PC-3 (cell line): ENCODE data around the gene DGCR6L. TPM values are rescaled to one million over a fixed set of nuclear protein-coding genes. Genes with fewer than 3 reads are reported as not detected.
"Not testable (repeated sequence)": the region's sequence is repeated elsewhere in the genome, so short reads cannot be mapped to it uniquely, and the experiment has no call there.

Experiments
- ATAC-seq: fragments of 200-7000 bp; cut with Tn5 transposase; 2 replicates; pipeline ENCODE4 v1.9.1; 2020; ENCODE audit warnings: mild to moderate bottlenecking, moderate library complexity
- BruUV-seq: library from RNA; stranded (reverse); fragments of 400-500 nt; replicated peaks from 2 replicates; lab custom pipeline; 2021; lab: Mats Ljungman, UMichigan
- CTCF ChIA-PET: fragments of 300-600 bp; sonication (Branson Sonifier 250); formaldehyde crosslinking; loops from one replicate; lab custom pipeline; 2022; ENCODE audit warnings: antibody characterized with exemption; lab: Charles Lee
- POLR2A ChIA-PET: fragments of 300-600 bp; sonication (Branson Sonifier 250); formaldehyde crosslinking; loops from one replicate; lab custom pipeline; 2022; ENCODE audit warnings: antibody characterized with exemption; ENCODE audit not compliant: unreplicated experiment; lab: Charles Lee
- DNase-seq: peaks from one replicate; pipeline ENCODE4 v3.0.0-alpha.2; 2015
- H2AFZ ChIP-seq: fragments of 300-600 bp; sonication (generic); 2 replicates; pipeline ENCODE4 v1.6.0; 2016; ENCODE audit warnings: antibody characterized with exemption, low read length
- H3F3A ChIP-seq: fragments of 300-600 bp; sonication (generic); one replicate; pipeline ENCODE4 v1.6.0; 2017; ENCODE audit warnings: antibody characterized with exemption, low read length, control low read depth, mild to moderate bottlenecking; ENCODE audit not compliant: unreplicated experiment
- H3K27ac ChIP-seq: fragments of 300-600 bp; sonication (generic); 2 replicates; pipeline ENCODE4 v1.5.1; 2016; ENCODE audit warnings: mild to moderate bottlenecking, low read length
- H3K27me3 ChIP-seq: fragments of 300-600 bp; sonication (generic); 2 replicates; pipeline ENCODE4 v1.6.1; 2016; ENCODE audit warnings: low read length, mixed read lengths
- H3K36me3 ChIP-seq: fragments of 300-600 bp; sonication (generic); 2 replicates; pipeline ENCODE4 v1.6.1; 2016; ENCODE audit warnings: low read depth, mixed run types, low read length, mixed read lengths
- H3K4me1 ChIP-seq: fragments of 300-600 bp; sonication (generic); 2 replicates; pipeline ENCODE4 v1.5.1; 2016; ENCODE audit warnings: low read length; ENCODE audit not compliant: insufficient read depth
- H3K4me2 ChIP-seq: fragments of 300-600 bp; sonication (generic); 2 replicates; pipeline ENCODE4 v1.6.0; 2016; ENCODE audit warnings: low read length
- H3K4me3 ChIP-seq: fragments of 300-600 bp; sonication (generic); 2 replicates; pipeline ENCODE4 v1.5.1; 2016; ENCODE audit warnings: mild to moderate bottlenecking, low read length, mixed read lengths
- H3K79me2 ChIP-seq: fragments of 300-600 bp; sonication (generic); 2 replicates; pipeline ENCODE4 v1.6.1; 2017; ENCODE audit warnings: low read length, mixed read lengths
- H3K9ac ChIP-seq: fragments of 300-600 bp; sonication (generic); 2 replicates; pipeline ENCODE4 v1.6.0; 2016; ENCODE audit warnings: mild to moderate bottlenecking, low read length
- H3K9me2 ChIP-seq: fragments of 300-600 bp; sonication (generic); replicated peaks from 2 replicates; pipeline ENCODE4 v1.6.1; 2016; ENCODE audit warnings: mixed run types, low read length, mixed read lengths
- H3K9me3 ChIP-seq: fragments of 300-600 bp; sonication (generic); 2 replicates; pipeline ENCODE4 v1.6.1; 2016; ENCODE audit warnings: low read length, mixed read lengths
- H4K20me1 ChIP-seq: fragments of 300-600 bp; sonication (generic); 2 replicates; pipeline ENCODE4 v1.6.1; 2016; ENCODE audit warnings: low read length, mixed read lengths
- EZH2 ChIP-seq: fragments of 300-600 bp; sonication (generic); IDR thresholded peaks from one replicate; pipeline ENCODE4 v1.6.1; 2017; ENCODE audit warnings: antibody characterized with exemption, mild to moderate bottlenecking, low read length; ENCODE audit not compliant: unreplicated experiment
- EZH2phosphoT487 ChIP-seq: fragments of 300-600 bp; sonication (generic); IDR thresholded peaks from 2 replicates; pipeline ENCODE4 v1.6.1; 2018; ENCODE audit warnings: mild to moderate bottlenecking, antibody characterized with exemption, low read length, borderline replicate concordance
- intact Hi-C: fragments of 100-400 bp; cut with micrococcal nuclease; formaldehyde crosslinking; loops from 2 replicates; pipeline ENCODE4 v1.9.0; 2023
- total RNA-seq: library from RNA; depleted of rRNA; stranded (reverse); fragments of >200 nt; gene quantifications from 2 replicates; pipeline ENCODE4 v1.2.3, GENCODE V29; 2014
- TF ChIP-seq, protein P1 (sequence below): fragments of 300-600 bp; sonication (generic); conservative IDR thresholded peaks from 2 replicates; pipeline ENCODE4 v1.5.1; 2017; ENCODE audit warnings: antibody characterized with exemption, low read depth, mild to moderate bottlenecking, low read length

DGCR6L gene
- total RNA-seq, 1 experiment from 2014 or later: 78.1 TPM

DNA sequence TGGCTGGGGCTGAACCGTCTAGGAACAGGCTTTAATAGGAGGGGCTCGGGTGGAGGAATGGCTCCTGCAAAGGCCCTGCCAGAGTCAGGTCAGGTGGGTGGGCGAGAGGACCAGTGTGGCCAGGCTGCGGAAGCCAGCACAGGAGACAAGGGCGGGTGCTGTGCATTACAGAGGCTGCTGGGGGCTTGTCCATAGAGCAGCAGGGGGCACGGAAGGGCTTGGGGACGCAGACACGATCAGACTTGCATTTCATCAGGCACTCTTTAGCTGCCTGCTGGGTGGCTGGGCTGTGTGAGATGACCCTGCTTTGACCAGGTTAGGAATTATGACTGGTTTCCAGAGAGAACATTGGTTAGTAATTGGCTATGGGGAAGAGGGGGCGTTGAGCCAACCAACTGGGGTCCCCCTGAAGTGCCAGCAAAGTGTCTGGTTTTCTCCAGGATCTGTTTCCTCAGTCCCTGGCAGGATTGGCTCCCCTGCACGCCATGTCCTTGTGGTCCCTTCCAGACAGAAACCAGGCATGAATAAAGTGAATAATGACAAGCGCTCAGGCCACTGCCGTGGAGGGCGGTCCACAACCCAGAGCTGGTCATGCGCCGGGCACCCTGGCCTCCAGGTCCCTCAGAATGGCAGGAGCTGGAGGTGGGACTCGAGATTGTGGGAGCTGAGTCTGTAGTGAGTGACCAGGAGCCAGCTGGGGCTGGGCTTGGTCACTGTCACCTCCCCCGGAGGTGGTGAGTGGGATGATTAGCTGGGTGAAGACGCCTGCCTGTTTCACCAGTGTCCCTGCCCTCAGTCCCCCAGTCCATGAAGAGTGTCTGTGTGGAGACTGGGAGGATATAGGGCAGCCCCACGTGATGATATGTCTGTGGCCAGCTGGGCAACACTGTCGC is 1.0 kb upstream of the DGCR6L start:
- POLR2A ChIA-PET: interaction anchor here (0.6 kb wide), 1 partner anchor 148 kb away, joined by 13 read pairs; no protein-coding TSS in a partner anchor
- Histone ChIP-seq H3K4me1 (peaks cover 12% of the 10 kb centered on the region; the same call in 1 of the 2 replicates), H2AFZ (peak overlapping the region; percentile 77), H3K79me2 (peaks cover 40% of the 10 kb centered on the region), H3K27ac (peak overlapping the region; percentile 65), H3K4me3 (peak overlapping the region; percentile 92), H3K4me2 (peak overlapping the region; percentile 98), H3K9ac (peak overlapping the region; percentile 99)
- H3F3A ChIP-seq, H3K9me3 ChIP-seq, H3K9me2 ChIP-seq, DNase-seq, H4K20me1 ChIP-seq, H3K27me3 ChIP-seq, H3K36me3 ChIP-seq, intact Hi-C loops, CTCF ChIA-PET: not testable (repeated sequence)
- TSS peak; percentile 67 for BruUV-seq
- 0 out of 2 replicates have a peak, but pooled peaks have one; percentile 2 for ATAC-seq

DNA sequence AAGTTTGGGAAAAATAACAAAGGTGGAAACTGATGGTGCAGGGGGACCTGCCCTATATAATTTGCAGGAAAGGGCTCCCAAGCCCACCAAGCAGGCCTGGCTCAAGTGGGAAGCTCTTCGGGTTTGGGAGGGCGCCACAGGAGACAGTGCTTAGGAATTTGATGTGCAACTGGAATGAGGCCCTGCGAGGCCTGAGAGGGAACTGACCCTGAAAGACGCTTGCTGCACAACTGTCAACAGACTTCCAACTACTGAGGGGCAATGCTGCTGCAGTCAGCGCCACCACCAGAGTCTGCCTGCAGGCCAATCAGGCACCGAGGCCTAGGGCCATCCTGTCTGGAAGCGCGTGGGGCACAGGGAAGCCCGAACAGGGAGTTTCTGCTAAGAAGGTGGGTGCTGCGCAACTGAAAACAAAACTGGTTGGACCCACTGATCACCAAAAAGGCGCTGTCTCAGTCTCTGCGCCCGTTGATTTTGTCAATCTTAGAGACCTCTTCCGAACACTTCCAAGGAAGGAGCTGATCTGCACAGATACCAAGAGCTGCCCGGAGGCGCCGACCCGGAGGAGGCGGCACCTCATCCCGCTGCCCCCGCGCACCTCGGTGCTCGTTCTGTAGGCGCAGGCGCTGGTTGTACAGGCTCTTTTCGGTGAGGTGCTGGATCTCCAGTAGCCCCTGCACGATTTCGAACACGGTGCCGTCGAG is 667 bp downstream of the DGCR6L start:
- H3K4me1 ChIP-seq: peaks cover 12% of the 10 kb centered on the region; the same call in 1 of the 2 replicates
- H3F3A ChIP-seq: no peaks in the 10 kb centered on the region
- no peaks in the 10 kb centered on the region for H4K20me1 ChIP-seq
- H3K27ac ChIP-seq: no peak overlapping the region
- DNase-seq (no peak), ATAC-seq (peak; percentile 6)
- BruUV-seq: no TSS peak
- CTCF ChIA-PET: no interaction called here
- H3K9me2 ChIP-seq: no peaks in the 10 kb centered on the region
- H3K79me2 ChIP-seq: peaks cover 40% of the 10 kb centered on the region
- H3K4me3 ChIP-seq: peak overlapping the region; percentile 92
- POLR2A ChIA-PET: no interaction called here
- TF ChIP-seq EZH2: no peak
- no peak for TF ChIP-seq EZH2phosphoT487
- TF ChIP-seq, protein P1, sequence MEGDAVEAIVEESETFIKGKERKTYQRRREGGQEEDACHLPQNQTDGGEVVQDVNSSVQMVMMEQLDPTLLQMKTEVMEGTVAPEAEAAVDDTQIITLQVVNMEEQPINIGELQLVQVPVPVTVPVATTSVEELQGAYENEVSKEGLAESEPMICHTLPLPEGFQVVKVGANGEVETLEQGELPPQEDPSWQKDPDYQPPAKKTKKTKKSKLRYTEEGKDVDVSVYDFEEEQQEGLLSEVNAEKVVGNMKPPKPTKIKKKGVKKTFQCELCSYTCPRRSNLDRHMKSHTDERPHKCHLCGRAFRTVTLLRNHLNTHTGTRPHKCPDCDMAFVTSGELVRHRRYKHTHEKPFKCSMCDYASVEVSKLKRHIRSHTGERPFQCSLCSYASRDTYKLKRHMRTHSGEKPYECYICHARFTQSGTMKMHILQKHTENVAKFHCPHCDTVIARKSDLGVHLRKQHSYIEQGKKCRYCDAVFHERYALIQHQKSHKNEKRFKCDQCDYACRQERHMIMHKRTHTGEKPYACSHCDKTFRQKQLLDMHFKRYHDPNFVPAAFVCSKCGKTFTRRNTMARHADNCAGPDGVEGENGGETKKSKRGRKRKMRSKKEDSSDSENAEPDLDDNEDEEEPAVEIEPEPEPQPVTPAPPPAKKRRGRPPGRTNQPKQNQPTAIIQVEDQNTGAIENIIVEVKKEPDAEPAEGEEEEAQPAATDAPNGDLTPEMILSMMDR: no peak
- peak overlapping the region; percentile 99 for H3K9ac ChIP-seq
- H3K4me2 ChIP-seq: peak overlapping the region; percentile 98
- peak overlapping the region; percentile 83 for H2AFZ ChIP-seq
- intact Hi-C loops: no loop called here
- no peaks in the 10 kb centered on the region for H3K36me3 ChIP-seq
- H3K9me3 ChIP-seq: no peaks in the 10 kb centered on the region
- no peaks in the 10 kb centered on the region for H3K27me3 ChIP-seq

DNA sequence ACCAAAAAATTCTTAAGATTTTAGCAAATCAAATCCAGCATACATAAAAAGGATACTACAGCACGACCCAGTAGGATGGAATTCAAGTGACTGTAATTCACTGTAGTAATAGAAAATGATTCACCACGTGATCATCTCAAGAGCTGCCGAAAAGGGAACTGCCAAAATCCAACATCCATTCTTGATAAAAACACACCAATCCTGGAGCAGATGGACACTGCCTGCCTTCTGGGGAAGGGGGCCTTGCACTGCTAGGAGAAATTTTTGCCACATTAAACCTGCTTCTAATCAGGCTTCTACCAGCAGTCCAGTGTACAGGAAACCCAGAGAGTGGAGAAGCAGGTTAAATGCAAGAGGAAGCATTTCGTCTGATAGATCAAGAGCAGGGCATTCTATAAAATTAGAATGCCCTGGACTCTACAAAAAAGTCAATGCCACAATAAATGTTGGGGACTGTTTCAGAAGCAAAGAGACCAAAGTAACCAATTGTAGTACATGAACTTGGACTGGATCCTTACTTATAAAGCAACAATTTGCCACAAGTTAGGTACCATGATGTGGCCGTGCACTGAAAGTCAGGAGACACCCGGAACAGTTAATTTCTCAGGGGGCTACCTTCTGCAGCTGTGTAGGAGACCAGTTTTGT is 1.7 kb downstream of the DGCR6L start:
- intact Hi-C loops, CTCF ChIA-PET, H3K4me1 ChIP-seq, H3K27ac ChIP-seq, H3K9me3 ChIP-seq, H3F3A ChIP-seq, H3K27me3 ChIP-seq, H3K9ac ChIP-seq, POLR2A ChIA-PET, H3K36me3 ChIP-seq, H3K4me3 ChIP-seq, DNase-seq, H3K9me2 ChIP-seq, ATAC-seq, H2AFZ ChIP-seq, H4K20me1 ChIP-seq: not testable (repeated sequence)
- peaks cover 40% of the 10 kb centered on the region for H3K79me2 ChIP-seq
- TSS peak; percentile 30 for BruUV-seq
- peak overlapping the region; percentile 98 for H3K4me2 ChIP-seq
